GM18868 (cell line): Measurements from ENCODE around the gene FAM222B.
"Not testable (repeated sequence)": the region's sequence is repeated elsewhere in the genome, so short reads cannot be mapped to it uniquely, and the experiment has no call there.

Experiments used
- ATAC-seq: cut with Tn5 transposase; IDR thresholded peaks from one replicate; pipeline ENCODE4 v1.9.1; 2021; ENCODE audit warnings: mild to moderate bottlenecking, moderate library complexity; ENCODE audit not compliant: unreplicated experiment

Gene FAM222B

DNA sequence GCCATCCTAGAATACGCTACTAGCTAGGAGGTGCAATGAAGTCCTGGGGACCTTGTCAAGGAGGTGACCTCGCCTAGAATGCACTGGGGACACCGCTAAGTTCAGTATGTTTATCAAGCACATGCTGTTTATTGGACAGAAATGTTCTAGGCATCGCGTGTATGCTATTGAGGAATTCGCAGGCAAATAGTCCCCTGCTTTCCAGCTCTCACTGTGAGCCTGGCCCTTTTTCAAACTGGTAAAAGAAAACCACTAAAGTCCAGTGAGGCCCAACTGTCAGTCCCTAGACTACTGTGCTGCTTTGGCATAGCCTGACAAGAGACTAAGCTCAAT, 1.2 kb upstream of the FAM222B start:
- ATAC-seq: no peak

- ATAC-seq: no peak
These were observed 699 bp downstream of the FAM222B start for GRCh38 chr17:28841901-28842281.

DNA sequence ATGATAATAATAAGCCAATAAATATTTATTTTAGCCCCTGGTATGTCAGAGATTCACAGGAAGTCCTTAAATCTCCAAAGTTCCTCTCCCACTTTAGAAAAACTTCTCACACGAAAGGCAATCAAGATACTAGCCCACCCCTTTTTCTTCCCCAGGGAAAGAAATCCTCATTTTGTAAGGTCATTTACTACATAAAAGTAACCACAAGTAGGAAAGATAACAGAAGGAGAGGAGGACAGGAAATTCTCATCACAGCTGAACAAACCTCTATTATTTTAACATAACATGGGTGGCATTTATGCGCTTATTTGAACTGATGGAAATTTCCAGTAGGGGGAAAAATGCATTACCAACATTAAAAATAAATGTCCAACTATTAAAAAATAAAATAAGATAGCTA, 3.4 kb downstream of the FAM222B start:
- ATAC-seq: no peak

DNA sequence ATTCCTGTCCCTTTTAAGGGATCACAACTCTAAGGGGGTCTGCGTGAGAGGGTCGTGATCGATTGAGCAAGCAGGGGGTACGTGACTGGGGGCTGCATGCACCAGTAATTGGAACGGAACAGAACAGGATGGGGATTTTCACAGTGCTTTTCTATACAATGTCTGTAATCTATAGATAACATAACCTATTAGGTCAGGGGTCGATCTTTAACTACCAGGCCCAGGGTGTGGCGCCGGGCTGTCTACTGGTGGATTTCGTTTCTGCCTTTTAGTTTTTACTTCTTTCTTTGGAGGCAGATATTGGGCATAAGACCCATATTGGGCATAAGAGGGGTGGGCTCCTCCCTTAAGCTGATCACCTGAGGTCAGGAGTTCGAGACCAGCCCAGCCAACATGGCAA, 6.0 kb downstream of the FAM222B start:
- ATAC-seq: not testable (repeated sequence)

DNA sequence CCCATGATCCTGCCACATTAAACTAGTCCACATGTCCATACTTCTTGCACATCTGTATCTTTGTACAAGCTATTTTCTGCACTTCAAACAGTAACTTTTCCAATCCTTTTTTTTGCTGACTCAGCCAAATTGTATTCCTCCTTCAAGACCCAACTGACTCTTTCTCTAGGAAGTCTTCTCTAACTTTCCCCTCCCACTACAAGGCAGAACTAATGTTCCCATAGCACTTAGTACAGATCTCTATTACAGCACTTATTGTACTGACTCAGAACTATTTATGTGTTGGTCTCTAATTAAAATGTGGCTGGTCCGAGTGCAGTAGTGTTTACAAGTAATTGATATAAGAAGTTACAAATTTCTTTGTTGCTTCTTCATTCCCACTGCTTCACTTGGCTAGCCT, 8.2 kb downstream of the FAM222B start:
- no peak for ATAC-seq

DNA sequence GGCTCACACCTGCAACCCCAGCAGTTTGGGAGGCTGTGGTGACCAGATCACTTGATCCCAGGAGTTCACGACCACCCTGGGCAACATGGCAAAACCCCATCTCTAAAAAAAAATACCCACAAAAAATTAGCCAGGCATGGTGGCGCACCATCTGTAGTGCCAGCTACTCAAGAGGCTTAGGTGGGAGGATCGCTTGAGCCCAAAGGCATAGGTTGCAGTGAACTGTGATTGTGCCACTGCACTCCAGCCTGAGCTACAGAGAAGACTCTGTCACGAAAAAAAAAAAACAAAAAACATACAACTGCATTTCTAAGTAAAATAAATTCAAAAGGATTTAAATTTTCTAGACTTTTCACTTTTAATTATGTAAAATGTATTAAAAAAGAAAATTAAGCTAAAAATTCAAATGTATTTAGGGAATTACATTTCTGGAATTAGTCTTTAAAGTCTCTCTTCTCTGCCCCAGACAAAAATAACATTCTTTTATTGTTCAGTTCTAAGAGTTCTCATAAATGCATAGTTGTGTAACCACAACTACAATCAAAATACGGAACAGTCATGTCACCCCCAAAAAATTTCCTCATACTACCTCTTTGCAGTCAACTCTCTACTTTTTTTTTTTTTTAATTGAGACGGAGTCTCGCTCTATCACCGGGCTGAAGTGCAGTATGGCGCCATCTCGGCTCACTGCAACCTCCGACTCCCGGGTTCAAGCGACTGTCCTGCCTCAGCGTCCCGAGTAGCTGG, 14.1 kb downstream of the FAM222B start:
- no peak for ATAC-seq

GRCh38 chr17:28827672-28828071, 14.9 kb downstream of the FAM222B start:
- no peak for ATAC-seq

- ATAC-seq: no peak
These were observed 23.0 kb downstream of the FAM222B start for GRCh38 chr17:28819582-28819981.

DNA sequence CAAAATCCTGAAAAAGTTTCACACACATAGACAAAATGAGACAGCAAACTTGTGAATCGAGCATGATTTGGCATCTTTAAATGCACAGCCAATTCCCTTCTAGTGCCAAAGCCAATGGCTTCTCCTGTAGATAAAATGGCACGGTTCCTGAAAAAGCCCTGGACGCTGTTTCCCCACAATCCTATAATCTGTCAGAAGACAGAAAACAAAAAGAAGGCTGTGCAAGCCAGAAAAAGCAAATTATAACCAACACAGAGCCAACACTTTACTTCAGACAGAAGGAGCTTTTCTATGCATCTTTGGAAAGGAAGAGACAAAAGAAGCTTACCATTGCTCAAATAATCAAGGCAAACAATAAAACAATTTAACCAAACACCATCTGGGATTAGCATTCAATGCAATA, 23.8 kb downstream of the FAM222B start:
- no peak for ATAC-seq

GRCh38 chr17:28816540-28816939, 26.1 kb downstream of the FAM222B start:
- no peak for ATAC-seq

- peak; percentile 11 for ATAC-seq
These were observed 29.7 kb downstream of the FAM222B start for GRCh38 chr17:28812748-28813377.

GRCh38 chr17:28812091-28812747, 30.4 kb downstream of the FAM222B start:
- peak; percentile 98 for ATAC-seq

GRCh38 chr17:28811651-28812090, 30.9 kb downstream of the FAM222B start:
- ATAC-seq: no peak

DNA sequence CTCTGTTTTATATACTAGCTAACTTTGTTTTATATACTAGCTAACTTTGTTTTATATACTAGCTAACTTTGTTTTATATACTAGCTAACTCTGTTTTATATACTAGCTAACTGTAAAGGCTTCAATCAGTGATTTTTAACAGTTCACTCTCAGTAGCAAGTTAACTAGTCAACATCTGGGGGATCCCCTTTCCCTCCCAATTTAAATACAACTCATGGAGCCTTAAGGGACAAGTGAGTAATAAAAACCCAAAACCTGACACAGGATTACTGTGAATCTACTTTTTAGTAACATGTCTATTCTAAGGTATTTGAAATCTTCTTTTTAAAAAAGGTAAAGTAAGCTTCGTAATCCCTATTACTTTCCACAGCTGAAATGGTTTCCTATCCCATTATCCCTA, 32.2 kb downstream of the FAM222B start:
- no peak for ATAC-seq

GRCh38 chr17:28807925-28808634, 34.5 kb downstream of the FAM222B start:
- no peak for ATAC-seq

DNA sequence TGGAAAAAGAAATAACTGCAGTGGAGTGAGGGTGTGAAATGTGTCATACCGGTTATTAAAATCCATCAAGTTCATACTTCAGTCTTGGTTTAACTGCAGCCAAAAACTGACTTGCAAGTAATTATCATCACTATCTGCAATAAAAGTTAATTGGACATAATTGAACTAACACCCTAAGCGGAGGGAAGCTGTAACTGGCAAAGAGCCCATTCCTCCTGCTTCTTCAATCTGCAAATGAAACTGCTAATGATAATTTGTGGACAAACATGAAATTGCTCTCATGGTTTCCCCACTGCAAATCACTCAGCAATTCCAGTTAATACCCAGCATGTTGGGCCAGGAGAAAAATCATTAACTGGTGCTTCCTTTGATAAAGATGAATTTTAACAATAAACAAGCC, 46.5 kb downstream of the FAM222B start:
- ATAC-seq: no peak

DNA sequence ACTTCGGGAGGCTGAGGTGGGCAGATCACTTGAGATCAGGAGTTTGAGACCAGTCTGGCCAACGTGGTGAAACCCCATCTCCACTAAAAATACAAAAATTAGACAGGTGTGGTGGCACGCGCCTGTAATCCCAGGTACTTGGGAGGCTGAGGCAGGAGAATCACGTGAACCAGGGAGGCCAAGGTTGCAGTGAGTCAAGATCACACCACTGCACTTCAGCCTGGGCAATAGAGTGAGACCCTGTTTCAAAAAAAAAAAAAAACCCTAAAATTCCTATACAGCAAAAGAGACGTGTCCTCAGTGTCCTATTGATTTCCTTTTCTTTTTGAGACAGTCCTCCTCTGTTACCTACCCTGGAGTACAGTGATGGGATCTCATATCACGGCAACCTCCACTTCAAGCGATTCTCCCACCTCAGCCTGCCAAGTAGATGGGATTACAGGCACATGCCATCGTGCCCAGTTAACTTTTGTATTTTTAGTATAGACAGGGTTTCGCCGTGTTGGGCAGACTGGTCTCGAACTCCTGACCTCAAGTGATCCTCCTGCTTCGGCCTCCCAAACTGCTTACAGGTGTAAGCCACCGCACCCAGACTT, 47.6 kb downstream of the FAM222B start:
- not testable (repeated sequence) for ATAC-seq

DNA sequence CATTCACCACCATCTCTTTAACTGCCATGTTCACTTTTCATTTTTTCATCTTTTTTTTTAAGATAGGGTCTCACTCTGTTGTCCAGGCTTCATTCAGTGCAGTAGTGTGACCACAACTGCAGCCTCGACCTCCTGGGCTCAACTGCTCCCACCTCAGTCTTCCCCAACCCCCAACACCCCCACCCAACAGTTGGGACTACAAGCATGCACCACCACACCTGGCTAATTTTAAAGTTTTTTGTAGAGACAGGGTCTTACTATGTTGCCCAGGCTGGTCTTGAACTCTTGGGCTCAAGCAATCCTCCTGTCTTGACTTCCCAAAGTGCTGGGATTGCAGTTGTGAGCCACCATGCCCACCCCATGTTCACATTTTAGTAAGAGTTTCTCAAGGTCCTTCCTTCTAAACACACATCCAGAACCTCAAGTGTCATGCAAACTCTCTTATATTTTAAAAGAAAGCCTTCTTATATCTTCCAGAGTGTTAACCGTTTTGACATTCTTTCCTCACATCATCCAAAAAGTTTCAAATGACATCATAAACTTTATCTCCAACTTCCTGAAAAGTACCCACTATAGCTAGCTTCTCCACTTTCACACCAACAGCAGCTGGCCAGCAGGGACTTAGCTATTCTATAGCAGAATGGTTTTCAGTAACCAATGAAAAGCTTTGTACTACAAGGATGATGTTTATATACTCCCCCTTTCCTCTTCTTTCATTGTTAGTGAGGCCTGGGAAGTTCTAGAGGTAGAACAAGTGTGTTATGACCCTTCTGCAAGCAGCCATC, 49.5 kb downstream of the FAM222B start:
- ATAC-seq: no peak

DNA sequence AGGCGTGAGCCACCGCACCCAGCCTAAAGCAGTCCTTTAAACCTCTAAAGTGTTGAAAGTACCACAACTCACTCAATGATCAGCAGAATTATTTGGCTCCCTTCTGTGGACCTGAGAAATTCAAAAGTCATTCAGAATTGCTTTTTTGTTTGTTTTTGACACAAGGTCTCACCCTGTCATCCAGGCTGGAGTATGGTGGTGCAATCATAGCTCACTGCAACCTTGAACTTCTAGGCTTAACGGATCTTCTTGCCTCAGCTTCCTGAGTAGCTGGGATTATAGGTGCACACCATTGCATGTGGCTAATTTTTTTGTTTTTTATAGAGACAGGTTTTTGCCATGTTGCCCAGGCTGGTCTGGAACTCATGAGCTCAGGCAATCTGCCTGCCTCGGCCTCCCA, 54.5 kb downstream of the FAM222B start:
- ATAC-seq: no peak

DNA sequence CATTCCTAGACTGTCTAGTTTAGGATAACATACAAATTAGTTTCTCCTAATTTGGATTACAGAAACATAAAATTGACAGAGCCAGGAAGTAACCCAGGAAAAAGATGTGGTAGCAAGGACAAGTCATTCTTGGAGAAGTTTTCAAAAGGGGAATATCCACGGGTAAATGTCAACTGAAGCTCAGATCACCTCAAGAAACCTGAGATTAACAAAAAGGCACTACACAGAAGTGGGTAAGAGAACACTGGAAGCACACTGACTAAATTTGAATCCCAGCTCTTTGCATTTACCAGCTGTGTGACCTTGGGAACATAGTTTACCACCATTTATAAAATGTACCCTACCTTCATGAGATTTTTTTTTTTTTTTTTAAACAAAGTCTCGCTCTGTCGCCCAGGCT, 59.4 kb downstream of the FAM222B start:
- no peak for ATAC-seq
